GM12872 (cell line): ENCODE measurements around the gene TBL1XR1.

ENCODE experiments used
- TF ChIP-seq, protein P1 (sequence below): IDR thresholded peaks from 3 replicates; pipeline ENCODE4 v1.5.1; 2011; ENCODE audit warnings: low read depth, mild to moderate bottlenecking, low read length, moderate library complexity; ENCODE audit not compliant: insufficient read depth

The TBL1XR1 gene

DNA sequence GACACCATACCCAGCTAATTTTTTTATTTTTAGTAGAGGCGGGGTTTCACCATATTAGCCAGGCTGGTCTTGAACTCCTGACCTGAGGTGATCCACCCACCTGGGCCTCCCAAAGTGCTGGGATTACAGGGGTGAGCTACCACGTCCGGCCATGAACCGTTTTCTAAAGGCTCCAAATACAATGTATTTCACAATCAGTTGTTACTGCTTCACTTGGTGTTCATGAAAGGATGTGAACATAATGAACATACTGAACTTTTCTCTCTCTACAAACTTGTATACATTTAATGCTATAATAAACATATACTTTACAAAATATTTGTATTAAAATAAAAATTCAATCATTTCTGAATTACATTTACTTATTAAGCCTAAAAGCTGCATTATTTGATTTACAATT lies 28.9 kb downstream of the TBL1XR1 start:
- TF ChIP-seq, protein P1, sequence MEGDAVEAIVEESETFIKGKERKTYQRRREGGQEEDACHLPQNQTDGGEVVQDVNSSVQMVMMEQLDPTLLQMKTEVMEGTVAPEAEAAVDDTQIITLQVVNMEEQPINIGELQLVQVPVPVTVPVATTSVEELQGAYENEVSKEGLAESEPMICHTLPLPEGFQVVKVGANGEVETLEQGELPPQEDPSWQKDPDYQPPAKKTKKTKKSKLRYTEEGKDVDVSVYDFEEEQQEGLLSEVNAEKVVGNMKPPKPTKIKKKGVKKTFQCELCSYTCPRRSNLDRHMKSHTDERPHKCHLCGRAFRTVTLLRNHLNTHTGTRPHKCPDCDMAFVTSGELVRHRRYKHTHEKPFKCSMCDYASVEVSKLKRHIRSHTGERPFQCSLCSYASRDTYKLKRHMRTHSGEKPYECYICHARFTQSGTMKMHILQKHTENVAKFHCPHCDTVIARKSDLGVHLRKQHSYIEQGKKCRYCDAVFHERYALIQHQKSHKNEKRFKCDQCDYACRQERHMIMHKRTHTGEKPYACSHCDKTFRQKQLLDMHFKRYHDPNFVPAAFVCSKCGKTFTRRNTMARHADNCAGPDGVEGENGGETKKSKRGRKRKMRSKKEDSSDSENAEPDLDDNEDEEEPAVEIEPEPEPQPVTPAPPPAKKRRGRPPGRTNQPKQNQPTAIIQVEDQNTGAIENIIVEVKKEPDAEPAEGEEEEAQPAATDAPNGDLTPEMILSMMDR, result no peak

DNA sequence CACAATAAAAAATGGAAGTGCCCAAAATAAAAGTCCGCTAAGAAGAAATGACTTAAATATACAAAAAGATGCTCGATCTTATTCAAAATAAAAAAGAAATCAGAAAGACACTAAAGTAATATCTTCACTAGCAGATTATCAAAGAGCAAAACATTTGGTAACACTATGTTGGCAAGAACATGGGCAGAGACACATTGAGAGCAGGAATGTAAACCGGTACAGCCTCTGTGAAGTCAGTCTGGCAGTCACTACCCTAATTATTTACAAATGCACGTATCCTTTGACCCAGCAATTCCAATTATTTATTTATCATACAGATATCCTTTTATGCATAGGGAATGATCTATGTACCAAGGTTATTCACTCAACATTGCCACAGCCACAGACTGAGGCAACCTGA lies 34.5 kb downstream of the TBL1XR1 start:
- TF ChIP-seq, protein P1, result no peak

DNA sequence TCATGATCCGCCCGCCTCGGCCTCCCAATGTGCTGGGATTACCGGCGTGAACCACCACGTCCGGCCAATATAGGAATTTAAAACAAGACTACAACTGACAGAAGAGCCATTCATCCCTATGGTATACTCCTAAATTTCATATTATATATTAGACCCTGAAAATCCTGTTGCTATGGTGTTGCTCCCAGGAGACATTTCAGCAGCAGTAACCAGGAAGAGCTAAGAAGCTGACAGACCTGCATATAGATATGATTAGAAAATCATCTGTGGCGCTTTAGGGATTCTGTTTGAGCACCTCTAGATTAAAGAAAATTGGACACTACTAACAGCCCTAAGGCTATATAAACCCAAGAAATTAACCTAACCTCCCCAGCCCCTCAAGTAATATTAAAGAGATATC lies 38.8 kb downstream of the TBL1XR1 start:
- TF ChIP-seq, protein P1, result no peak

DNA sequence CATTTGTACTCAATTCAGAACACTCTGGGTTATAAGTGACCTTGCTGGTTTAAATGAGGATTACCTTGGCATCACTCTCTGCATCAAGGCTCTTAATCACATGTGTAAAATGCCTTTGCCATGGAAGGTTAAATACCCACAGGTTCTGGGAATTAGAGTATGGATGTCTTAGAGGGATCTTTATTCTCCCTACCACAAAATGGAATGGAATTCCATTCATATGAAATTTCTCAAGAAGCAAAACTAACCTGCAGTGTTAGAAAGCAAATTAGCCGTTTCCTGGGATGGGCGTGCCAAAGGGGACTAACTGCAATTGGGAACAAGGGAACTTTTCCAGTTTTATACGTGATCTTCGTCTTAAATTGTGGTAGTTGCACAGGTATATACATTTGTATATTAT lies 39.8 kb downstream of the TBL1XR1 start:
- TF ChIP-seq, protein P1, result no peak

DNA sequence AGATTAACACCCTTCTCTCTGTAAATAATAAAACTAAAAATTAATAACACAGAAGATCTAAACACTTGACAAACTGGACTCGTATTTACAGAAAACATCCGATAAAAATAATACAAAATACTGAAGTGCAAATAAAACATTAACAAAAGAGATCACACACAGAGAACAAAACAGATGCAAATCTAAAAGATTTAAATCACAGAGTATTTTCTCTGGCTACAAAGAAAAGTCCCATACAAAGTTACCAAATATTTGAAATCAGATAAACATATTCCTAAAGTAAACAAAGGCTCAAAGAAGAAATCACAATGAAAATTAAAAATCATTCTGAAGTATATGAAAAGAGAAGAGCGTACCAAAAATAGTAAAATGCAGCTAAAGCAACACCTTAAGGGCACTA lies 42.5 kb downstream of the TBL1XR1 start:
- TF ChIP-seq, protein P1, result no peak

DNA sequence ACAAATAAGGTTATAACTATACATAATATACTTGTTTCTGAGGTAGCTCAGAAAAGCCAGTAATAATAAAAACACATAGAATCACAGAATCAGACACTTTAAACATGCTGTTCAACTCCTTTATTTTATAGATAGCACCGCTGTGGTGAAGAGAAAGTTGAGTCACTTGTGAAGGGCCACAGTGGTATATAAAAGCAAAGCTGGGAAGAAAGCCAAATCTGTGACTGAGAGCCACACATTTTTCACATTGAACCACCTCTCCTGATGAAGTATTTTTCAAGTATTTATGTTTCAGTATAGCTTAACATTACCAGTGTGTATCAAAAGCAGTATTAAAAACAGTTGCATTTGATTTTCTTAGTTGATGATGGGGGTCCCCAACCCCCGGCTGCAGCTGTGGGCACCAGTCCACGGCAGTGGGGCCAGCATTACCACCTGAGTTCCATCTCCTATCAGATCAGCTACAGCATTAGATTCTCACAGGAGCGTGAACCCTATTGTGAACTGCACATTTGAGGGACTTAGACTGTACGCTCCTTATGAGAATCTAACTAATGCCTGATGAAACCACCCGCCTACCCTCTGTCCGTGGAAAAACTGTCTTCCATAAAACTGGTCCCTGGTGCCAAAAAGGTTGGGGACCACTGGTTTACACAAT lies 46.2 kb downstream of the TBL1XR1 start:
- TF ChIP-seq, protein P1, result no peak

DNA sequence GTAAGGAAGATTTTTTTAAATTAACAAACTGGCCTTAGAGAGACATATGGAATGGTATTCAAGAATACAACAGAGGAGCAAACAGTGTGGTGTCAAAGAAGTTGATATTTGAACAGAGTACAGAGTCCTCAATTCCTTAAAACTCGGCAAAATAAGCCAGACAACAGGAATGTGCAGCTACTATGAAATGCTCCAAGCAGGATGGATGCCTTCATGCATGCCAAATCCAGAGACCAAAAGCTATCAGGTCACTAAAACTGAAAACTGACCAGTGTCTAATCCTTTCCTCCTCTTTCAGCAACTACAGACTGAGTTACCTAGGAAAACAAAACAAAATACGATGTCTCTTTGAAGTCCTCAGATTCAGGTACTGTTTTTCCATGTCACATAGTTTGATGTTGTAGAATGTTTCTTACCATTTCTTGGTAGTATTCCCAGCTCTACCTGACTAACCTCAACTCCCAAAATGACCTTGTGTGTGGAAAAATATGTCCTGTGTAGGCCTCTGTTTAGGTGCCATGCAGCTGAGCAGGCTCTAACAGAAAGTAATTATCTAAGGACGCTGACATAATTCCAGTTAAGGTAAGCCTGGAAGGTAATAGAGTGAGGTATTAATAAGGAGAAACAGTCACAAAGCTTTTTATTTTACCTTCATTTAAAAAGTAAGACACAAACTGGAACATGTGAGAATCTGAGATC lies 46.9 kb downstream of the TBL1XR1 start:
- TF ChIP-seq, protein P1, result no peak
